MM.1S (cell line): ENCODE data around the gene HYPK.

Experiments
- CTCF ChIP-seq: fragments of 300-600 bp; sonication (generic); IDR thresholded peaks from 2 replicates; pipeline ENCODE4 v1.5.1; 2016; ENCODE audit warnings: antibody characterized with exemption, low read length, mixed read lengths
- EZH2phosphoT487 ChIP-seq: fragments of 300-600 bp; sonication (generic); IDR thresholded peaks from 2 replicates; pipeline ENCODE4 v1.6.1; 2018; ENCODE audit warnings: antibody characterized with exemption, low read length

- TF ChIP-seq CTCF (no peak), EZH2phosphoT487 (no peak)
Measured at GRCh38 chr15:43845421-43845820, 45.0 kb downstream of the HYPK start.
